Breast epithelium (tissue), 4 donors: ENCODE data around the gene PHACTR1. TPM values are rescaled to one million over a fixed set of nuclear protein-coding genes. Genes with fewer than 3 reads are reported as not detected.

ENCODE experiments used
- DNase-seq, 2 donors: peaks; one replicate each; pipeline ENCODE4 v3.0.0-alpha.2; 2019; ENCODE audit warnings: low spot score in 2 of 2
- H3K27ac ChIP-seq, 2 donors: fragments of 200-600 bp; sonication (generic) in 1 of 2; one replicate each; pipeline ENCODE4 v1.5.1; 2016 to 2019; ENCODE audit warnings: mild to moderate bottlenecking in 1 of 2
- H3K27me3 ChIP-seq, 2 donors: fragments of 200-600 bp; sonication (generic) in 1 of 2; one replicate each; pipeline versions ENCODE4 v1.5.1 to v1.6.0; 2017 to 2019; ENCODE audit warnings: control low read depth in 1 of 2, mild to moderate bottlenecking in 1 of 2
- H3K36me3 ChIP-seq: fragments of 200-600 bp; one replicate; pipeline ENCODE4 v1.5.1; 2019
- H3K4me1 ChIP-seq, 2 donors: fragments of 200-600 bp; sonication (generic); one replicate each; pipeline ENCODE4 v1.5.1; 2016 to 2019; ENCODE audit warnings: control low read depth in 1 of 2
- H3K4me3 ChIP-seq, 3 donors: fragments of 200-600 bp; sonication (generic); 1 replicate in 2 of 3; 2 replicates in 1 of 3; pipeline ENCODE4 v1.5.1; 2016 to 2019; ENCODE audit warnings: mild to moderate bottlenecking in 3 of 3, moderate library complexity in 2 of 3
- H3K9me3 ChIP-seq, 2 donors: fragments of 200-600 bp; sonication (generic) in 1 of 2; one replicate each; pipeline ENCODE4 v1.5.1; 2016 to 2019; ENCODE audit warnings: control low read depth in 1 of 2
- POLR2A ChIP-seq: fragments of 450-650 bp; IDR thresholded peaks from one replicate; pipeline ENCODE4 v1.6.1; 2016; ENCODE audit warnings: antibody characterized with exemption, mild to moderate bottlenecking, moderate library complexity
- POLR2AphosphoS5 ChIP-seq, 3 donors: sonication (generic); formaldehyde crosslinking; IDR thresholded peaks; one replicate each; pipeline ENCODE4 v1.6.1; 2017; ENCODE audit warnings: antibody characterized with exemption in 3 of 3
- intact Hi-C: fragments of 100-400 bp; cut with DNase I; formaldehyde crosslinking; loops from one replicate; pipeline ENCODE4 v1.15.1; 2023; ENCODE audit warnings: low total_unique reads
- total RNA-seq, 3 donors: library from RNA; depleted of rRNA; stranded (reverse); fragments of >200 nt; gene quantifications; one replicate each; pipeline ENCODE4 v1.1.0, GENCODE V29; 2016
- TF ChIP-seq, protein P1 (sequence below), 3 donors: fragments of 450-650 bp; IDR thresholded peaks; one replicate each; pipeline ENCODE4 v1.5.1; 2016 to 2017; ENCODE audit warnings: antibody characterized with exemption in 3 of 3, mild to moderate bottlenecking in 3 of 3, moderate library complexity in 3 of 3

Gene PHACTR1
- total RNA-seq, 3 donors from 2014 or later, result 4.1 to 5.6 (median 4.6) TPM

GRCh38 chr6:12968839-12969558 lies 252.4 kb downstream of the PHACTR1 start:
- Histone ChIP-seq H3K27me3 (no peaks in the 10 kb centered on the region), H3K4me3 (no peak overlapping the region), H3K9me3 (no peaks in the 10 kb centered on the region), H3K4me1 (no peaks in the 10 kb centered on the region), H3K27ac (no peak overlapping the region), H3K36me3 (no peaks in the 10 kb centered on the region)
- no peak for TF ChIP-seq POLR2AphosphoS5 (IDR thresholded peaks at IDR 0.05)
- TF ChIP-seq, protein P1, sequence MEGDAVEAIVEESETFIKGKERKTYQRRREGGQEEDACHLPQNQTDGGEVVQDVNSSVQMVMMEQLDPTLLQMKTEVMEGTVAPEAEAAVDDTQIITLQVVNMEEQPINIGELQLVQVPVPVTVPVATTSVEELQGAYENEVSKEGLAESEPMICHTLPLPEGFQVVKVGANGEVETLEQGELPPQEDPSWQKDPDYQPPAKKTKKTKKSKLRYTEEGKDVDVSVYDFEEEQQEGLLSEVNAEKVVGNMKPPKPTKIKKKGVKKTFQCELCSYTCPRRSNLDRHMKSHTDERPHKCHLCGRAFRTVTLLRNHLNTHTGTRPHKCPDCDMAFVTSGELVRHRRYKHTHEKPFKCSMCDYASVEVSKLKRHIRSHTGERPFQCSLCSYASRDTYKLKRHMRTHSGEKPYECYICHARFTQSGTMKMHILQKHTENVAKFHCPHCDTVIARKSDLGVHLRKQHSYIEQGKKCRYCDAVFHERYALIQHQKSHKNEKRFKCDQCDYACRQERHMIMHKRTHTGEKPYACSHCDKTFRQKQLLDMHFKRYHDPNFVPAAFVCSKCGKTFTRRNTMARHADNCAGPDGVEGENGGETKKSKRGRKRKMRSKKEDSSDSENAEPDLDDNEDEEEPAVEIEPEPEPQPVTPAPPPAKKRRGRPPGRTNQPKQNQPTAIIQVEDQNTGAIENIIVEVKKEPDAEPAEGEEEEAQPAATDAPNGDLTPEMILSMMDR (IDR thresholded peaks at IDR 0.05), result no peak
- no peak for TF ChIP-seq POLR2A
- no peak for DNase-seq
- intact Hi-C loops, result no loop called here

DNA sequence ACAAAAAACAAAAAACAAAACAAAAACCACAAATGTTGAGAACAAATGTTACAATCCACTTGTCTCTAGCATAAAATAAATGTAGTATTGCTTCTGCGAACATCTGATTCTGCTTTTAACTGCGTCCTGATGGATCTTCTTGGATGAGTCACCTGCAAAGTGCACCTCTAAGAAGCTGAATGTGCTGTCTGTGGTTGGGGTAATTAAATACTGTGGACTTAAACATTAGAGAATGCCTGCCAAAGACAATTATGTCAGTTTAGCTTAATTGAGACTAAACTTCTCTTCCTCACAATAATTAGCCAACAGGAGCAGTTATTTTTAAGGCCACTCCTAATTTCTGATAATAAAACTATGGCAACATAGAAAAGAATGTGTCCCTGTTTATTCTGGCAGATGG lies 253.4 kb downstream of the PHACTR1 start:
- no peak overlapping the region for H3K27ac ChIP-seq
- no peaks in the 10 kb centered on the region for H3K4me1 ChIP-seq
- no peaks in the 10 kb centered on the region for H3K36me3 ChIP-seq
- no peak overlapping the region for H3K4me3 ChIP-seq
- no peaks in the 10 kb centered on the region for H3K27me3 ChIP-seq
- intact Hi-C loops, result no loop called here
- TF ChIP-seq POLR2AphosphoS5 (IDR thresholded peaks at IDR 0.05) (no peak), POLR2A (no peak)
- TF ChIP-seq, protein P1 (IDR thresholded peaks at IDR 0.05), result no peak
- no peaks in the 10 kb centered on the region for H3K9me3 ChIP-seq
- DNase-seq, result no peak

- TF ChIP-seq, protein P1 (IDR thresholded peaks at IDR 0.05), result no peak
- no peaks in the 10 kb centered on the region for H3K27me3 ChIP-seq
- H3K9me3 ChIP-seq, result no peaks in the 10 kb centered on the region
- no peak overlapping the region for H3K27ac ChIP-seq
- no peak for DNase-seq
- H3K4me3 ChIP-seq, result no peak overlapping the region
- H3K4me1 ChIP-seq, result no peaks in the 10 kb centered on the region
- intact Hi-C loops, result no loop called here
- H3K36me3 ChIP-seq, result no peaks in the 10 kb centered on the region
Measured at GRCh38 chr6:12973386-12973785, 256.8 kb downstream of the PHACTR1 start.

GRCh38 chr6:12974551-12974950 lies 258.0 kb downstream of the PHACTR1 start:
- no peak for DNase-seq
- intact Hi-C loops, result no loop called here
- Histone ChIP-seq H3K4me1 (no peaks in the 10 kb centered on the region), H3K27me3 (no peaks in the 10 kb centered on the region), H3K27ac (no peak overlapping the region), H3K9me3 (no peaks in the 10 kb centered on the region), H3K36me3 (no peaks in the 10 kb centered on the region), H3K4me3 (no peak overlapping the region)
- TF ChIP-seq, protein P1 (IDR thresholded peaks at IDR 0.05), result no peak
- no peak for TF ChIP-seq POLR2AphosphoS5 (IDR thresholded peaks at IDR 0.05)
- TF ChIP-seq POLR2A, result no peak

GRCh38 chr6:12976366-12976765 lies 259.8 kb downstream of the PHACTR1 start:
- H3K9me3 ChIP-seq, result no peaks in the 10 kb centered on the region
- no peak overlapping the region for H3K4me3 ChIP-seq
- no peak overlapping the region for H3K27ac ChIP-seq
- H3K36me3 ChIP-seq, result no peaks in the 10 kb centered on the region
- no peaks in the 10 kb centered on the region for H3K27me3 ChIP-seq
- TF ChIP-seq, protein P1 (IDR thresholded peaks at IDR 0.05), result no peak
- TF ChIP-seq POLR2A (no peak), POLR2AphosphoS5 (IDR thresholded peaks at IDR 0.05) (no peak)
- intact Hi-C loops, result no loop called here
- DNase-seq, result no peak
- H3K4me1 ChIP-seq, result no peaks in the 10 kb centered on the region
